Spleen (tissue), 11 donors: Measurements from ENCODE around the gene ISM2. TPM values are rescaled to one million over a fixed set of nuclear protein-coding genes. Genes with fewer than 3 reads are reported as not detected.
"Not testable (repeated sequence)": the region's sequence is repeated elsewhere in the genome, so short reads cannot be mapped to it uniquely, and the experiment has no call there.

ENCODE experiments used
- DNase-seq: peaks from one replicate; pipeline ENCODE4 v3.0.0-alpha.2; 2020
- H3K27ac ChIP-seq, 8 donors: fragments of 200-600 bp; sonication (generic) in 7 of 8; 1 replicate in 4 of 8; 2 replicates in 4 of 8; pipeline versions ENCODE4 v1.5.0 to v1.8.0; 2016 to 2021; ENCODE audit warnings: inconsistent platforms in 4 of 8, mild to moderate bottlenecking in 4 of 8, moderate library complexity in 1 of 8
- H3K27me3 ChIP-seq, 7 donors: fragments of 200-600 bp; sonication (generic) in 6 of 7; replicated peaks in 1 of 7; 1 replicate in 4 of 7; 2 replicates in 3 of 7; pipeline versions ENCODE4 v1.5.0 to v1.8.0; 2016 to 2021; ENCODE audit warnings: inconsistent platforms in 3 of 7, mild to moderate bottlenecking in 1 of 7
- H3K36me3 ChIP-seq, 6 donors: fragments of 200-600 bp; sonication (generic) in 5 of 6; 1 replicate in 4 of 6; 2 replicates in 2 of 6; pipeline versions ENCODE4 v1.5.0 to v1.8.0; 2016 to 2021; ENCODE audit warnings: inconsistent platforms in 2 of 6
- H3K4me1 ChIP-seq, 6 donors: fragments of 200-600 bp; sonication (generic) in 5 of 6; 1 replicate in 3 of 6; 2 replicates in 3 of 6; pipeline versions ENCODE4 v1.5.0 to v1.8.0; 2016 to 2021; ENCODE audit warnings: inconsistent platforms in 3 of 6
- H3K4me3 ChIP-seq, 8 donors: fragments of 200-600 bp; sonication (generic) in 7 of 8; 1 replicate in 4 of 8; 2 replicates in 4 of 8; pipeline versions ENCODE4 v1.5.0 to v1.8.0; 2016 to 2021; ENCODE audit warnings: inconsistent platforms in 4 of 8, mild to moderate bottlenecking in 4 of 8, moderate library complexity in 2 of 8
- H3K9me3 ChIP-seq, 8 donors: fragments of 200-600 bp; sonication (generic) in 7 of 8; 1 replicate in 4 of 8; 2 replicates in 4 of 8; pipeline versions ENCODE4 v1.5.0 to v1.8.0; 2016 to 2021; ENCODE audit warnings: inconsistent platforms in 4 of 8
- POLR2A ChIP-seq, 3 donors: fragments of 450-650 bp; IDR thresholded peaks; one replicate each; pipeline ENCODE4 v1.5.1; 2017; ENCODE audit warnings: antibody characterized with exemption in 3 of 3, mild to moderate bottlenecking in 1 of 3
- POLR2AphosphoS5 ChIP-seq, 3 donors: sonication (generic); formaldehyde crosslinking; IDR thresholded peaks; one replicate each; pipeline ENCODE4 v1.5.1; 2017; ENCODE audit warnings: antibody characterized with exemption in 3 of 3
- WGBS, 5 donors: extraction: QIAGEN DNeasy Blood & Tissue Kit in 3 of 5; methylation state at CpG; one replicate each; pipeline versions ENCODE4 v1.1.5 to v1.1.7; 2013 to 2018; 5-methylcytosine and 5-hydroxymethylcytosine counted together
- intact Hi-C: fragments of 100-400 bp; cut with DNase I; formaldehyde crosslinking; loops from one replicate; pipeline ENCODE4 v1.15.0; 2023; ENCODE audit warnings: low total_unique reads
- polyA plus RNA-seq, 3 donors: library from polyadenylated mRNA; stranded (reverse); fragments of 200-250 nt; gene quantifications; one replicate each; pipeline ENCODE4 v1.2.1, GENCODE V29; 2013
- total RNA-seq, 7 donors: library from RNA; depleted of rRNA in 3 of 7; stranded (reverse); fragments of >200 nt in 3 of 7; fragmentation: NEBNext Ultra II Directional in 4 of 7; extraction: Animal tissue kit (Norgen Biotek cat#: 25700) in 4 of 7; gene quantifications; one replicate each; pipeline versions ENCODE4 v1.1.0 to v1.2.1, GENCODE V29; 2016 to 2021
- TF ChIP-seq, protein P1 (sequence below), 11 experiments: fragments of 200-600 bp in 7 of 11; fragments of 450-650 bp in 4 of 11; sonication (generic) in 4 of 11; IDR thresholded peaks in 8 of 11; conservative IDR thresholded peaks in 3 of 11; 1 replicate in 7 of 11; 2 replicates in 4 of 11; pipeline versions ENCODE4 v1.4.0 to v1.8.0; 2016 to 2021; ENCODE audit warnings: antibody characterized with exemption in 11 of 11, inconsistent platforms in 4 of 11, mild to moderate bottlenecking in 1 of 11
- donor health status: healthy with polysubstance abuse.
- donor health status: DM: no; HTN: no; CAD: no; lungs with moderate emphysema.
- donor health status: DM: no; HTN: no; CAD: no.
- donor health status: Bipolar disorder and iron deficiency.
- donor health status: healthy.
- donor health status: DM: no; HTN: no; CAD: no.
- donor health status: DM: yes; HTN: yes; CAD: no.

Gene ISM2
- total and polyA plus RNA-seq, 10 donors: 0.13 to 0.56 (median 0.43) TPM; not detected in 5

DNA sequence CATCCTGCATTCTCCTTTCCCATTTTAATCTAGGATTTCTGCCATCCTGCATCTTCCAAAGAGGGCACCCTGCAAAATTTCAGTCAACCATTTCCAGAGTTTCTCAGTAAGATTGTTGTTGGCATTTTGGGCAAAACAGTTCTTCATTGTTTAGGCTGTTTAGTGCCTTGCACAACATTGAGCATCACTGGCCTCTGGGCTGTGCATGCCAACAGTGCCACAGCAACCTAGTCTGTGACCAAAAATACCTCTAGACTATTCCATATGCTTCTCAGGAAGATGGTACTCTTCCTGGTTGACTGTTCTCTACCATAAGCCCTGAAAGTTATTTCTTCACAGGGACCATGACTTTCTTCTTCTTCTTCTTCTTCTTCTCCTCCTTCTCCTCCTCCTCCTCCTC is 32.5 kb upstream of the ISM2 start:
- TF ChIP-seq POLR2A (IDR thresholded peaks at IDR 0.05) (no peak), POLR2AphosphoS5 (IDR thresholded peaks at IDR 0.05) (no peak)
- TF ChIP-seq, protein P1, sequence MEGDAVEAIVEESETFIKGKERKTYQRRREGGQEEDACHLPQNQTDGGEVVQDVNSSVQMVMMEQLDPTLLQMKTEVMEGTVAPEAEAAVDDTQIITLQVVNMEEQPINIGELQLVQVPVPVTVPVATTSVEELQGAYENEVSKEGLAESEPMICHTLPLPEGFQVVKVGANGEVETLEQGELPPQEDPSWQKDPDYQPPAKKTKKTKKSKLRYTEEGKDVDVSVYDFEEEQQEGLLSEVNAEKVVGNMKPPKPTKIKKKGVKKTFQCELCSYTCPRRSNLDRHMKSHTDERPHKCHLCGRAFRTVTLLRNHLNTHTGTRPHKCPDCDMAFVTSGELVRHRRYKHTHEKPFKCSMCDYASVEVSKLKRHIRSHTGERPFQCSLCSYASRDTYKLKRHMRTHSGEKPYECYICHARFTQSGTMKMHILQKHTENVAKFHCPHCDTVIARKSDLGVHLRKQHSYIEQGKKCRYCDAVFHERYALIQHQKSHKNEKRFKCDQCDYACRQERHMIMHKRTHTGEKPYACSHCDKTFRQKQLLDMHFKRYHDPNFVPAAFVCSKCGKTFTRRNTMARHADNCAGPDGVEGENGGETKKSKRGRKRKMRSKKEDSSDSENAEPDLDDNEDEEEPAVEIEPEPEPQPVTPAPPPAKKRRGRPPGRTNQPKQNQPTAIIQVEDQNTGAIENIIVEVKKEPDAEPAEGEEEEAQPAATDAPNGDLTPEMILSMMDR (IDR thresholded peaks at IDR 0.05 in 8 of 11, conservative IDR thresholded peaks at IDR 0.05 in 3 of 11): no peak
- H3K27me3 ChIP-seq: no peaks in the 10 kb centered on the region
- intact Hi-C loops: no loop called here
- H3K27ac ChIP-seq: no peak overlapping the region
- no peak overlapping the region for H3K4me3 ChIP-seq
- no peaks in the 10 kb centered on the region for H3K4me1 ChIP-seq
- no peaks in the 10 kb centered on the region for H3K9me3 ChIP-seq
- peaks cover 0 to 79% (median 8%) of the 10 kb centered on the region in 6 donors for H3K36me3 ChIP-seq
- no peak for DNase-seq

DNA sequence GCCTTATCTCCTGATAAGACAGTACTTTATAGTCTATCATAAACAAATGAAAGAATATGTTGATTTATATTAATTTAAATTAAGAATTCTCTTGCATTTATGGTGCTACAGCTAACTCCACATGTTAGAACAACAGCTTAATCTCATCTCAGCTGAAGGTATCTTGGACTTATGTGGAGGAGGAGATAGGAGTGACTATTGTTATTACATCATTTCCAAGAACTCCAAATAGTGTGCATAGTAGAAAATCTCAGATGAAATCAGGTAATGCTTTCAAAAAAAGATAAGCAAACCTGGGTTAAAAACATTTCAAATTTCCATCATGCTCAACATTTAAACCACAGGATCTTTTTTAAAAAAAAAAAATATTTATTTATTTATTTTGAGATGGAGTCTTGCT is 31.3 kb upstream of the ISM2 start:
- H3K36me3 ChIP-seq: peaks cover 0 to 76% (median 3%) of the 10 kb centered on the region in 6 donors
- H3K4me1 ChIP-seq: no peaks in the 10 kb centered on the region
- no peak for TF ChIP-seq POLR2AphosphoS5 (IDR thresholded peaks at IDR 0.05)
- TF ChIP-seq POLR2A (IDR thresholded peaks at IDR 0.05): no peak
- TF ChIP-seq, protein P1 (IDR thresholded peaks at IDR 0.05 in 8 of 11, conservative IDR thresholded peaks at IDR 0.05 in 3 of 11): no peak
- H3K4me3 ChIP-seq: no peak overlapping the region
- no peak for DNase-seq
- H3K27me3 ChIP-seq: no peaks in the 10 kb centered on the region
- H3K27ac ChIP-seq: no peak overlapping the region
- intact Hi-C loops: no loop called here
- no peaks in the 10 kb centered on the region for H3K9me3 ChIP-seq

DNA sequence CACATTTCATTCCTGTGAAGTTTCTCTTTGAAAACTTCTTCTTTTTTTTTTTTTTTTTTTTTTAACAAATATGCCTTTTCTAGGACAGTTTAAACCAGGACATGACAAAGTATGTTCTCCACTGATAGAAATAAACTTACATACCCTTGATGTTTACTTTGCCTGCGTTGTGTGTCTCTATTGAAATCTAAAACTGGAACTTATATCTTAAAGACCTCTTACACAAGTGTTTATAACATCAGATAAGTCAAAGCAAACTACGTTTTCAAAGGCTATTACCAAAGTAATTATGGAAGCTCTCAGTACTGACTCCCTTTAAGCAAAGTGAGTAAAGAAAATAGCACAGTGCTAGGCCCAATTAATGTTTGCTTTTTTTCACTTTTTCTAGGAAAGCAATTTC is 30.6 kb upstream of the ISM2 start:
- peaks cover 0 to 76% (median 0%) of the 10 kb centered on the region in 6 donors for H3K36me3 ChIP-seq
- H3K27me3 ChIP-seq: no peaks in the 10 kb centered on the region
- no peaks in the 10 kb centered on the region for H3K9me3 ChIP-seq
- intact Hi-C loops: no loop called here
- WGBS, 5 donors: 87 to 98% (median 93%) methylated on average over 2 of the region's 2 CpGs
- TF ChIP-seq POLR2AphosphoS5 (IDR thresholded peaks at IDR 0.05) (no peak), POLR2A (IDR thresholded peaks at IDR 0.05) (no peak)
- TF ChIP-seq, protein P1 (IDR thresholded peaks at IDR 0.05 in 8 of 11, conservative IDR thresholded peaks at IDR 0.05 in 3 of 11): no peak
- no peak overlapping the region for H3K4me3 ChIP-seq
- DNase-seq: no peak
- no peak overlapping the region for H3K27ac ChIP-seq
- H3K4me1 ChIP-seq: no peaks in the 10 kb centered on the region

DNA sequence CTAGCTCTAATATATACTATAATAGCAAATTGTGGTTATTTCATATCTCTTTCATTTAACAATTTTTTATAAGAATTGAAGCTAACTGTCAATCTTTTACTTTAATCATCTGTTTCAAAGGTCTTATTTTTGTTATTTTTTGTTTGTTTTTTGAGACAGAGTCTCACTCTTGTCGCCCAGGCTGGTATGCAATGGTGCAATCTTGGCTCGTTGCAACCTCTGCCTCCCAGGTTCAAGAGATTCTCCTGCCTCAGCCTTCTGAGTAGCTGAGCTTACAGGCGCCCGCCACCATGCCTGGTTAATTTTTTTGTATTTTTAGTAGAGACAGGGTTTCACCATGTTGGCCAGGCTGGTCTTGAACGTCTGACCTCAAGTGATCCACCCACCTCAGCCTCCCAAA is 30.1 kb upstream of the ISM2 start:
- WGBS, 5 donors: 90 to 96% (median 93%) methylated on average over 5 of the region's 5 CpGs
- H3K4me1 ChIP-seq, H3K27ac ChIP-seq, DNase-seq, H3K4me3 ChIP-seq, H3K27me3 ChIP-seq, intact Hi-C loops, H3K9me3 ChIP-seq: not testable (repeated sequence)
- peaks cover 0 to 76% (median 0%) of the 10 kb centered on the region in 6 donors for H3K36me3 ChIP-seq

DNA sequence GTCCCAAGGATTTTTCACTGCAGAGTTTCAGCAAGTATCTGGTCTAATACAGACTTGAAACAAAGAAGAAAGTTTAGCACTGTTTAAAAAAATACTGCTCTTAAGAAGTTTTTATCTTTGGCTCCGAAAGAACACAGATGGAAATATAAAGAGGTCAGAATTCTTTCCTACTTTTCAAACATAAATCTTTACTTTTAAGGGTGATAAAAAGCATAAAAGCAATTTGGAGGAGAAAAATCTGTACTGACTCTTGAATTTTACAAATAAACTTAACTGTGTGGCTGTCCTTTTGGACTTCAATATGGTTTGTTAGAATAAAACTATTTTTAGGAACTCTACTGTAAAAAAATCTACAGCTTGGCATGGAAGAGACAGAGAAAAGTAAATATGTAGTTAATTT is 27.6 kb upstream of the ISM2 start:
- Histone ChIP-seq H3K4me3 (no peak overlapping the region), H3K4me1 (no peaks in the 10 kb centered on the region), H3K27ac (no peak overlapping the region), H3K27me3 (no peaks in the 10 kb centered on the region), H3K36me3 (peaks cover 0 to 78% (median 10%) of the 10 kb centered on the region in 6 donors), H3K9me3 (no peaks in the 10 kb centered on the region)
- no peak for DNase-seq
- intact Hi-C loops: no loop called here
- WGBS, 5 donors: 73 to 87% (median 79%) methylated on average over 1 of the region's 1 CpG
- TF ChIP-seq, protein P1 (IDR thresholded peaks at IDR 0.05 in 8 of 11, conservative IDR thresholded peaks at IDR 0.05 in 3 of 11): no peak
- TF ChIP-seq POLR2AphosphoS5 (IDR thresholded peaks at IDR 0.05) (no peak), POLR2A (IDR thresholded peaks at IDR 0.05) (no peak)
